Measurements from ENCODE around the gene ANP32E. TPM values are rescaled to one million over a fixed set of nuclear protein-coding genes. Genes with fewer than 3 reads are reported as not detected.

ANP32E gene
- total and polyA plus RNA-seq, 9 of the 15 experiments (the other 6 are each of a cell fraction or from before 2014, with no cell fraction given), result 60.4 to 197 (median 104) TPM

DNA sequence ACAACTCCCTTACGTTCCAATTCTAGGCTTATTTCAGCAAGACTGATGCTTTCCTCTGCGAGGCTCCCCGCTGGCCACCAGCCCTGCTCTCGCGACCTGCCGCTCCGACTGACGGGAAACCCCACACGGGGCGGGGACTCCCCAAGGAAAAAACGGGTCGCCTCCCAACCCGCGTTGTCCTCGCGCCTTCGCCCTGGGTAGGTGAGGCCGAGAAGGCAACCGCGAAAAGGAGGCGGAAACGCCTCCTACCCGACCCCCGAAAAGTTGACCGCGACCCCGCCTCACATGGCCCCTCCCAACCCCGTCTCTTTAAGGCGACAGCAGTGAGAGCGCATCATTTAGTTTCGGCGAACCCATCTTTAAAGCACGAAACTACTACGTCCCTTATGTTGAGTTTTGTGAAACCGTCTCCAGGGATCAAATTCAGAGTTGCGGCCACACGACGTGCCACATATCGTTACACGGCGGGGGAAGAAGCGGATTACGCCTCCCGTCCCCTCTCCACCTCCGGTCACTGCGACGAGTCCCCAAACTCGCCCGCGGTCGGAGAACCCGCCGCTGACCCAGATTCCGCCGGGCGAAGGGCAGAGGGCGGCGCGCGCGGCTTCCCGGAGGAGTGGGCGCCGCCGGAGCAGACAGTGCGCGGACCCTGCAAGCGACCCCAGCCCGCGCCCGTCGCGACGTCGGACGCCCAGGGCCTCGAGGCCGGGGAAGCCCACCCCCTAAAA, 1.2 kb downstream of the ANP32E start (continued):
- TF ChIP-seq SMAD1 (IDR thresholded peaks at IDR 0.05; ENCODE audit: low read depth, low read length, partially characterized antibody), result peak; percentile 40
- TF ChIP-seq ZBED1 (IDR thresholded peaks at IDR 0.05), result peak; percentile 69
- TF ChIP-seq, protein P1, sequence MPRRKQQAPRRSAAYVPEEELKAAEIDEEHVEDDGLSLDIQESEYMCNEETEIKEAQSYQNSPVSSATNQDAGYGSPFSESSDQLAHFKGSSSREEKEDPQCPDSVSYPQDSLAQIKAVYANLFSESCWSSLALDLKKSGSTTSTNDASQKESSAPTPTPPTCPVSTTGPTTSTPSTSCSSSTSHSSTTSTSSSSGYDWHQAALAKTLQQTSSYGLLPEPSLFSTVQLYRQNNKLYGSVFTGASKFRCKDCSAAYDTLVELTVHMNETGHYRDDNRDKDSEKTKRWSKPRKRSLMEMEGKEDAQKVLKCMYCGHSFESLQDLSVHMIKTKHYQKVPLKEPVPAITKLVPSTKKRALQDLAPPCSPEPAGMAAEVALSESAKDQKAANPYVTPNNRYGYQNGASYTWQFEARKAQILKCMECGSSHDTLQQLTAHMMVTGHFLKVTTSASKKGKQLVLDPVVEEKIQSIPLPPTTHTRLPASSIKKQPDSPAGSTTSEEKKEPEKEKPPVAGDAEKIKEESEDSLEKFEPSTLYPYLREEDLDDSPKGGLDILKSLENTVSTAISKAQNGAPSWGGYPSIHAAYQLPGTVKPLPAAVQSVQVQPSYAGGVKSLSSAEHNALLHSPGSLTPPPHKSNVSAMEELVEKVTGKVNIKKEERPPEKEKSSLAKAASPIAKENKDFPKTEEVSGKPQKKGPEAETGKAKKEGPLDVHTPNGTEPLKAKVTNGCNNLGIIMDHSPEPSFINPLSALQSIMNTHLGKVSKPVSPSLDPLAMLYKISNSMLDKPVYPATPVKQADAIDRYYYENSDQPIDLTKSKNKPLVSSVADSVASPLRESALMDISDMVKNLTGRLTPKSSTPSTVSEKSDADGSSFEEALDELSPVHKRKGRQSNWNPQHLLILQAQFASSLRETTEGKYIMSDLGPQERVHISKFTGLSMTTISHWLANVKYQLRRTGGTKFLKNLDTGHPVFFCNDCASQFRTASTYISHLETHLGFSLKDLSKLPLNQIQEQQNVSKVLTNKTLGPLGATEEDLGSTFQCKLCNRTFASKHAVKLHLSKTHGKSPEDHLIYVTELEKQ (CRISPR knock-in tag; IDR thresholded peaks at IDR 0.05), result no peak
- TF ChIP-seq, protein P2, sequence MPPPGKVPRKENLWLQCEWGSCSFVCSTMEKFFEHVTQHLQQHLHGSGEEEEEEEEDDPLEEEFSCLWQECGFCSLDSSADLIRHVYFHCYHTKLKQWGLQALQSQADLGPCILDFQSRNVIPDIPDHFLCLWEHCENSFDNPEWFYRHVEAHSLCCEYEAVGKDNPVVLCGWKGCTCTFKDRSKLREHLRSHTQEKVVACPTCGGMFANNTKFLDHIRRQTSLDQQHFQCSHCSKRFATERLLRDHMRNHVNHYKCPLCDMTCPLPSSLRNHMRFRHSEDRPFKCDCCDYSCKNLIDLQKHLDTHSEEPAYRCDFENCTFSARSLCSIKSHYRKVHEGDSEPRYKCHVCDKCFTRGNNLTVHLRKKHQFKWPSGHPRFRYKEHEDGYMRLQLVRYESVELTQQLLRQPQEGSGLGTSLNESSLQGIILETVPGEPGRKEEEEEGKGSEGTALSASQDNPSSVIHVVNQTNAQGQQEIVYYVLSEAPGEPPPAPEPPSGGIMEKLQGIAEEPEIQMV (tag; conservative IDR thresholded peaks at IDR 0.05; ENCODE audit: low read depth), result no peak
- TF ChIP-seq MIER1 (IDR thresholded peaks at IDR 0.05; ENCODE audit: low read depth), result no peak
- TF ChIP-seq ZNF324 (CRISPR knock-in tag; IDR thresholded peaks at IDR 0.05), result no peak
- peak; percentile 66; the same call in 1 of the 2 replicates for TF ChIP-seq ZNF589 (CRISPR knock-in tag; IDR thresholded peaks at IDR 0.05; ENCODE audit: low read depth)
- TF ChIP-seq TAF9B (IDR thresholded peaks at IDR 0.05; ENCODE audit: partially characterized antibody), result no peak
- TF ChIP-seq RFX5 (IDR thresholded peaks at IDR 0.05; ENCODE audit: low read depth, low read length), result no peak
- no peak for TF ChIP-seq ZNF584 (CRISPR knock-in tag; IDR thresholded peaks at IDR 0.05; ENCODE audit: low read depth)
- TF ChIP-seq GABPB1 (CRISPR knock-in tag; IDR thresholded peaks at IDR 0.05), result no peak; the same call in 1 of the 2 replicates
- TF ChIP-seq ASH1L (IDR thresholded peaks at IDR 0.05; ENCODE audit: borderline replicate concordance, low read depth, partially characterized antibody), result no peak
- TF ChIP-seq, protein P3, sequence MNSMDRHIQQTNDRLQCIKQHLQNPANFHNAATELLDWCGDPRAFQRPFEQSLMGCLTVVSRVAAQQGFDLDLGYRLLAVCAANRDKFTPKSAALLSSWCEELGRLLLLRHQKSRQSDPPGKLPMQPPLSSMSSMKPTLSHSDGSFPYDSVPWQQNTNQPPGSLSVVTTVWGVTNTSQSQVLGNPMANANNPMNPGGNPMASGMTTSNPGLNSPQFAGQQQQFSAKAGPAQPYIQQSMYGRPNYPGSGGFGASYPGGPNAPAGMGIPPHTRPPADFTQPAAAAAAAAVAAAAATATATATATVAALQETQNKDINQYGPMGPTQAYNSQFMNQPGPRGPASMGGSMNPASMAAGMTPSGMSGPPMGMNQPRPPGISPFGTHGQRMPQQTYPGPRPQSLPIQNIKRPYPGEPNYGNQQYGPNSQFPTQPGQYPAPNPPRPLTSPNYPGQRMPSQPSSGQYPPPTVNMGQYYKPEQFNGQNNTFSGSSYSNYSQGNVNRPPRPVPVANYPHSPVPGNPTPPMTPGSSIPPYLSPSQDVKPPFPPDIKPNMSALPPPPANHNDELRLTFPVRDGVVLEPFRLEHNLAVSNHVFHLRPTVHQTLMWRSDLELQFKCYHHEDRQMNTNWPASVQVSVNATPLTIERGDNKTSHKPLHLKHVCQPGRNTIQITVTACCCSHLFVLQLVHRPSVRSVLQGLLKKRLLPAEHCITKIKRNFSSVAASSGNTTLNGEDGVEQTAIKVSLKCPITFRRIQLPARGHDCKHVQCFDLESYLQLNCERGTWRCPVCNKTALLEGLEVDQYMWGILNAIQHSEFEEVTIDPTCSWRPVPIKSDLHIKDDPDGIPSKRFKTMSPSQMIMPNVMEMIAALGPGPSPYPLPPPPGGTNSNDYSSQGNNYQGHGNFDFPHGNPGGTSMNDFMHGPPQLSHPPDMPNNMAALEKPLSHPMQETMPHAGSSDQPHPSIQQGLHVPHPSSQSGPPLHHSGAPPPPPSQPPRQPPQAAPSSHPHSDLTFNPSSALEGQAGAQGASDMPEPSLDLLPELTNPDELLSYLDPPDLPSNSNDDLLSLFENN (IDR thresholded peaks at IDR 0.05; ENCODE audit: low read depth in 2 of 2, low read length in 2 of 2), result no peak
- no peak for TF ChIP-seq ZNF311 (CRISPR knock-in tag; IDR thresholded peaks at IDR 0.05)
- TF ChIP-seq CBX2 (IDR thresholded peaks at IDR 0.05; ENCODE audit: insufficient read depth, low read length, poor library complexity, severe bottlenecking), result no peak
- TF ChIP-seq NFE2 (IDR thresholded peaks at IDR 0.05; ENCODE audit: low read depth), result no peak
- no peak for TF ChIP-seq C11orf30 (IDR thresholded peaks at IDR 0.05; ENCODE audit: low read depth)
- TF ChIP-seq SMAD3 (CRISPR knock-in tag; conservative IDR thresholded peaks at IDR 0.05), result no peak
- no peak for TF ChIP-seq SMARCB1 (IDR thresholded peaks at IDR 0.05; ENCODE audit: insufficient read length, low read depth)
- no peak for TF ChIP-seq RHOXF2B (CRISPR knock-in tag; conservative IDR thresholded peaks at IDR 0.05)
- no peak for TF ChIP-seq STAT5A (IDR thresholded peaks at IDR 0.05; ENCODE audit: borderline replicate concordance, low read length)

All from K562 (cell line).